ENCODE data around the gene ZNF598.

- no peak for TF ChIP-seq FOXK2 (IDR thresholded peaks at IDR 0.05)
- no peak for TF ChIP-seq FOXM1 (IDR thresholded peaks at IDR 0.05; ENCODE audit: borderline replicate concordance)
- no peak for TF ChIP-seq SP1 (IDR thresholded peaks at IDR 0.05)
- no peak for TF ChIP-seq TARDBP (IDR thresholded peaks at IDR 0.05)
- TF ChIP-seq BHLHE40 (IDR thresholded peaks at IDR 0.05; ENCODE audit: borderline replicate concordance): no peak
- no peak for TF ChIP-seq ELF4 (IDR thresholded peaks at IDR 0.05)
- no peak for TF ChIP-seq FOXA1 (IDR thresholded peaks at IDR 0.05)
- no peak for TF ChIP-seq CTBP1 (IDR thresholded peaks at IDR 0.05; ENCODE audit: borderline replicate concordance)
- no peak for TF ChIP-seq ZNF384 (IDR thresholded peaks at IDR 0.05)
- TF ChIP-seq SUZ12 (IDR thresholded peaks at IDR 0.05): no peak
- TF ChIP-seq NFRKB (IDR thresholded peaks at IDR 0.05): no peak
- TF ChIP-seq PKNOX1 (IDR thresholded peaks at IDR 0.05): no peak
Measured at GRCh38 chr16:2028146-2028545, 18.5 kb upstream of the ZNF598 start.
